DOHH2 (cell line): ENCODE data around the gene ATL2.

ENCODE experiments used
- CTCF ChIP-seq: fragments of 200-600 bp; sonication (generic); IDR thresholded peaks from one replicate; pipeline ENCODE4 v1.5.1; 2014; ENCODE audit warnings: antibody characterized with exemption, mild to moderate bottlenecking, low read depth, low read length; ENCODE audit not compliant: poor library complexity, severe bottlenecking
- EZH2phosphoT487 ChIP-seq: fragments of 200-600 bp; sonication (generic); IDR thresholded peaks from 2 replicates; pipeline ENCODE4 v1.6.1; 2017; ENCODE audit warnings: borderline replicate concordance, mild to moderate bottlenecking, antibody characterized with exemption, low read length, moderate library complexity, mixed read lengths

DNA sequence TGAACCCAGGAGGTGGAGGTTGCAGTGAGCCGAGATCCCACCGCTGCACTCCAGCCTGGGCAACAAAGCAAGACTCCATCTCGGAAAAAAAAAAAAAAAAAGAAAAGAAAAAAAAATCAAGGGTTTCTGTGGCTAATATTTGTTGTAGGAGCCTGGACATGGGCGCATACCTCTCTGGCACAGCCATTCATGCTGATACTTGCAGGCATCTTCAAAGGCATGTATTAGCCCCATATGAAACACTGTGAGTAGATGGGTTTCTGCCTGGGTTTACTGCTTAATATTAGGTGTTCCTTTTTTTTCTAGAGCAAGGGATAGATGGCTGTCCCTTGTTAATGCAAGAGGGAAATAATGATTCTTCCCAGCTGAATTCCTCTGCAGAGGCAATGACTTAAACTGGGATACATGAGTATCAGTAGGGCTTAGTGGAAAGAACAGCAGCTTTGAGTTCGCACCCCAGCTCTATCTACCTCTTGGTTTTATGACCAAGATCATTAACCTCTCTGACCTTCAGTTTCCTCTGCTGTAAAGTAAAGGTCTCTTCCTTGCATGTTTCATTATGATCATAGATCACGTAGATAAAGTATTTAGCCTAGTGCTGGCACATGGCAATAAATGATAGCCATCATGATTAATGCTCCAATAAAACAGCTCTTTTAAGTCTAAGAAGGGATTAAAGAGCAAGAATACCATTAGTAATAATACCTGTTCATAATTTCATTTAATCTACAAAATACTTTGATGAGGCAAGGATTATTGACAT, 4.5 kb upstream of the ATL2 start:
- TF ChIP-seq CTCF, result no peak
- no peak for TF ChIP-seq EZH2phosphoT487
